ENCODE results near the gene ZNF644. TPM values are rescaled to one million over a fixed set of nuclear protein-coding genes. Genes with fewer than 3 reads are reported as not detected.

Gene ZNF644
- total RNA-seq, 1 donor from 2014 or later = 76.5 TPM

DNA sequence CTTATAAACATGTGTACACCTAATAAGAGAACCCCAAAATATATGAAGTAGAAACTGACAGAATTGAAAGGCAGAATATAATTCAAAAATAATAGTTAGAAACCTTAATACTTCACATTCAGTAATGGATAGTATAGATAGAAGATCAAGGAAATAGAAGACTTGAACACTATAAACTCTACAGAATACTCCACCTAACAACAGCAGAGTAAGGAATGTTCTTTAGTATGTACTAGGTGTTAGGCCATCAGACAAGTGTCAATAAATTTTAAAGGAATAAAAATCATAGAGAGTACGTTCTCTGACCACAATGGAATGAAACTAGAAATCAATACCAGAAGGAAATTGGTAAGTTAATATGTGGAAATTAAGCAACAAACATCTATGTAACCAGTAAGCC, 16.6 kb downstream of the ZNF644 start:
- Histone ChIP-seq H3K4me2 (ENCODE audit: low read length) (no peak overlapping the region), H2AFZ (ENCODE audit: low read depth, low read length) (no peak overlapping the region), H3K9ac (ENCODE audit: low read length) (no peak overlapping the region), H3K36me3 (ENCODE audit: insufficient read depth, low read length) (no peaks in the 10 kb centered on the region), H4K20me1 (ENCODE audit: insufficient read depth, low read length) (peaks cover 59% of the 10 kb centered on the region), H3K79me2 (ENCODE audit: insufficient read depth, low read length) (peaks cover 78% of the 10 kb centered on the region), H3K27ac (ENCODE audit: low read depth, low read length) (no peak overlapping the region), H3K4me1 (ENCODE audit: insufficient read depth, low read length) (no peaks in the 10 kb centered on the region), H3K9me3 (ENCODE audit: insufficient read depth, low read depth, low read length) (no peaks in the 10 kb centered on the region), H3K27me3 (ENCODE audit: insufficient read depth, low read length) (no peaks in the 10 kb centered on the region), H3K4me3 (ENCODE audit: insufficient read depth, low read depth, low read length) (no peak overlapping the region)
- Mint-ChIP-seq H3K36me3 (ENCODE audit: low read depth, unreplicated experiment) (peaks cover 5% of the 10 kb centered on the region), H3K27me3 (ENCODE audit: low read depth, unreplicated experiment) (no peaks in the 10 kb centered on the region), H3K4me3 (ENCODE audit: unreplicated experiment) (no peak overlapping the region), H3K27ac (ENCODE audit: unreplicated experiment) (no peak overlapping the region), H3K4me1 (ENCODE audit: low read depth, unreplicated experiment) (peaks cover 11% of the 10 kb centered on the region), H3K9me3 (ENCODE audit: unreplicated experiment) (peaks cover 4% of the 10 kb centered on the region)
- FAIRE-seq = no peak
- DNase-seq (ENCODE audit: low read depth) = no peak
- TF ChIP-seq EZH2 (IDR thresholded peaks at IDR 0.05; ENCODE audit: insufficient read depth, low read length) = no peak
- TF ChIP-seq, protein P1, sequence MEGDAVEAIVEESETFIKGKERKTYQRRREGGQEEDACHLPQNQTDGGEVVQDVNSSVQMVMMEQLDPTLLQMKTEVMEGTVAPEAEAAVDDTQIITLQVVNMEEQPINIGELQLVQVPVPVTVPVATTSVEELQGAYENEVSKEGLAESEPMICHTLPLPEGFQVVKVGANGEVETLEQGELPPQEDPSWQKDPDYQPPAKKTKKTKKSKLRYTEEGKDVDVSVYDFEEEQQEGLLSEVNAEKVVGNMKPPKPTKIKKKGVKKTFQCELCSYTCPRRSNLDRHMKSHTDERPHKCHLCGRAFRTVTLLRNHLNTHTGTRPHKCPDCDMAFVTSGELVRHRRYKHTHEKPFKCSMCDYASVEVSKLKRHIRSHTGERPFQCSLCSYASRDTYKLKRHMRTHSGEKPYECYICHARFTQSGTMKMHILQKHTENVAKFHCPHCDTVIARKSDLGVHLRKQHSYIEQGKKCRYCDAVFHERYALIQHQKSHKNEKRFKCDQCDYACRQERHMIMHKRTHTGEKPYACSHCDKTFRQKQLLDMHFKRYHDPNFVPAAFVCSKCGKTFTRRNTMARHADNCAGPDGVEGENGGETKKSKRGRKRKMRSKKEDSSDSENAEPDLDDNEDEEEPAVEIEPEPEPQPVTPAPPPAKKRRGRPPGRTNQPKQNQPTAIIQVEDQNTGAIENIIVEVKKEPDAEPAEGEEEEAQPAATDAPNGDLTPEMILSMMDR (IDR thresholded peaks at IDR 0.05; ENCODE audit: insufficient read depth, low read depth, low read length) = no peak

DNA sequence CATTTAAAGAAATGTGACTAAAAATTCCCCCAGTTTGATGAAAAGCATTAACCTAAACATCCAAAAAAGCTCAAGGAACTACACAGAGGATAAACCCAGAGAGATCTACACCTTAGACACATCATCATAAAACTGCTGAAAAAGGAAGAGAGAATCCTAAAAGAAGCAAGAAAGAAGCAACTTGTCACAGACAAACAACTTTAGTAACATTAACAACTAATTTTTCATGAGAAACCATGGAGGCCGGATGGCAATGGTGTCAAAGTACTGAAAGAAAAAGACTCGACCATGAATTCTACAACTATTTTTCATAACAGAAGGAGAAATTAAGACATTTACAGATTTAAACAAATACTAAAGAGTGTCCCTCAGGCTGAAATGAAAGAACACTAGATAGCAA, 17.7 kb downstream of the ZNF644 start:
- Mint-ChIP-seq H3K27ac (ENCODE audit: unreplicated experiment) (no peak overlapping the region), H3K4me3 (ENCODE audit: unreplicated experiment) (no peak overlapping the region), H3K9me3 (ENCODE audit: unreplicated experiment) (peaks cover 6% of the 10 kb centered on the region), H3K4me1 (ENCODE audit: low read depth, unreplicated experiment) (peaks cover 17% of the 10 kb centered on the region), H3K36me3 (ENCODE audit: low read depth, unreplicated experiment) (peaks cover 8% of the 10 kb centered on the region), H3K27me3 (ENCODE audit: low read depth, unreplicated experiment) (no peaks in the 10 kb centered on the region)
- H3K9me3 ChIP-seq (ENCODE audit: insufficient read depth, low read depth, low read length) = no peaks in the 10 kb centered on the region
- FAIRE-seq (no peak), DNase-seq (ENCODE audit: low read depth) (no peak)
- TF ChIP-seq, protein P1 (IDR thresholded peaks at IDR 0.05; ENCODE audit: insufficient read depth, low read depth, low read length) = no peak
- no peak for TF ChIP-seq EZH2 (IDR thresholded peaks at IDR 0.05; ENCODE audit: insufficient read depth, low read length)
- no peak overlapping the region for H3K4me3 ChIP-seq (ENCODE audit: insufficient read depth, low read depth, low read length)
- no peaks in the 10 kb centered on the region for H3K4me1 ChIP-seq (ENCODE audit: insufficient read depth, low read length)
- H3K27me3 ChIP-seq (ENCODE audit: insufficient read depth, low read length) = no peaks in the 10 kb centered on the region
- H3K79me2 ChIP-seq (ENCODE audit: insufficient read depth, low read length) = peaks cover 74% of the 10 kb centered on the region
- H3K9ac ChIP-seq (ENCODE audit: low read length) = no peak overlapping the region
- no peaks in the 10 kb centered on the region for H3K36me3 ChIP-seq (ENCODE audit: insufficient read depth, low read length)
- peaks cover 50% of the 10 kb centered on the region for H4K20me1 ChIP-seq (ENCODE audit: insufficient read depth, low read length)
- H3K4me2 ChIP-seq (ENCODE audit: low read length) = no peak overlapping the region
- no peak overlapping the region for H3K27ac ChIP-seq (ENCODE audit: low read depth, low read length)
- H2AFZ ChIP-seq (ENCODE audit: low read depth, low read length) = no peak overlapping the region

DNA sequence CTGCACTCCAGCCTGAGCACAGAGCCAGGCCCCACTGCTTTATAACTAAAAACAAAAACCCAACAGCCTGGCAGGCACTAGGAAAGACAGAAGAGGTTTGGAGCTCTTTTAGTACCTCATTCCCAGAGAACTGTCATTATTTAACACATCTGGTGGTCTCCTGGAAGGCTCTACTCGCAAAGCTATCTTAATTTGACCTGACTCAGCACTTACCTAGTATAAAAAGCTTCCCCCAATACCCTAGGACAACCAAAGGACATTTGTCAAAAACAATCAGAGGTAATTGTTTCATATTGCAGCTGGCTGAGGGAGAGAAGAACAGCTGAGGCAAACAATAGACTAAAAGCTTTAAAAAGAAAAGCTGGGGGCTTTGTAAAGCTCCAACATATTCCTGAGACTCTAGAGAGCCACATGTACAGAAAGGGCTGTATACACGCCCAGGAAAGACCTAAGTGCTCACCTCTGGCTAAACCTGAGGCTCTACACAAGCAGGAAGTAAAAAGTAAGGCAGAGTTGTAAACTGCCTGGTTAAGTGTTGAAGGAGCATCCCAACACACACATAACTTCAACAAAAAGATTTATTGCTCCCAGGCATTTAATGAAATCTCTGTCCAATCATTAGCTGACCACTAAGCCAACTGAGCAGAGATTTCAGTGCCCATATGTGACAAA, 25.0 kb downstream of the ZNF644 start:
- H3K36me3 ChIP-seq (ENCODE audit: insufficient read depth, low read length) = no peaks in the 10 kb centered on the region
- Mint-ChIP-seq H3K27me3 (ENCODE audit: low read depth, unreplicated experiment) (no peaks in the 10 kb centered on the region), H3K4me1 (ENCODE audit: low read depth, unreplicated experiment) (peaks cover 36% of the 10 kb centered on the region), H3K27ac (ENCODE audit: unreplicated experiment) (no peak overlapping the region), H3K9me3 (ENCODE audit: unreplicated experiment) (peaks cover 14% of the 10 kb centered on the region), H3K4me3 (ENCODE audit: unreplicated experiment) (no peak overlapping the region), H3K36me3 (ENCODE audit: low read depth, unreplicated experiment) (peaks cover 26% of the 10 kb centered on the region)
- DNase-seq (ENCODE audit: low read depth) (no peak), FAIRE-seq (no peak)
- H3K4me2 ChIP-seq (ENCODE audit: low read length) = no peak overlapping the region
- no peak overlapping the region for H2AFZ ChIP-seq (ENCODE audit: low read depth, low read length)
- no peaks in the 10 kb centered on the region for H3K9me3 ChIP-seq (ENCODE audit: insufficient read depth, low read depth, low read length)
- H3K27me3 ChIP-seq (ENCODE audit: insufficient read depth, low read length) = no peaks in the 10 kb centered on the region
- H3K9ac ChIP-seq (ENCODE audit: low read length) = no peak overlapping the region
- no peak for TF ChIP-seq EZH2 (IDR thresholded peaks at IDR 0.05; ENCODE audit: insufficient read depth, low read length)
- TF ChIP-seq, protein P1 (IDR thresholded peaks at IDR 0.05; ENCODE audit: insufficient read depth, low read depth, low read length) = no peak
- no peak overlapping the region for H3K27ac ChIP-seq (ENCODE audit: low read depth, low read length)
- no peaks in the 10 kb centered on the region for H3K4me1 ChIP-seq (ENCODE audit: insufficient read depth, low read length)
- no peak overlapping the region for H3K4me3 ChIP-seq (ENCODE audit: insufficient read depth, low read depth, low read length)
- peaks cover 64% of the 10 kb centered on the region for H4K20me1 ChIP-seq (ENCODE audit: insufficient read depth, low read length)
- peaks cover 86% of the 10 kb centered on the region for H3K79me2 ChIP-seq (ENCODE audit: insufficient read depth, low read length)
